ENCODE data around the gene MYO1D.

The MYO1D gene

GRCh38 chr17:32449963-32450362, 427.0 kb downstream of the MYO1D start:
- DNase-seq (ENCODE audit: low read depth in 2 of 2): no peak
- no peak overlapping the region for H3K4me3 ChIP-seq (replicated peaks in 1 of 2; ENCODE audit: low read depth in 2 of 2, low read length in 2 of 2)
- no peak for TF ChIP-seq CTCF (IDR thresholded peaks at IDR 0.05; ENCODE audit: low read depth, low read length)

GRCh38 chr17:32446949-32447348, 430.0 kb downstream of the MYO1D start:
- no peak for TF ChIP-seq CTCF (IDR thresholded peaks at IDR 0.05; ENCODE audit: low read depth, low read length)
- DNase-seq (ENCODE audit: low read depth in 2 of 2): no peak
- no peak overlapping the region for H3K4me3 ChIP-seq (replicated peaks in 1 of 2; ENCODE audit: low read depth in 2 of 2, low read length in 2 of 2)

GRCh38 chr17:32445971-32446370, 431.0 kb downstream of the MYO1D start:
- no peak for TF ChIP-seq CTCF (IDR thresholded peaks at IDR 0.05; ENCODE audit: low read depth, low read length)
- peak overlapping the region in 1 of 2 donors; percentile 91 for H3K4me3 ChIP-seq (replicated peaks in 1 of 2; ENCODE audit: low read depth in 2 of 2, low read length in 2 of 2)
- DNase-seq (ENCODE audit: low read depth in 2 of 2): peak; percentile 34 to 65

- peak overlapping the region; percentile 76 to 91 for H3K4me3 ChIP-seq (replicated peaks in 1 of 2; ENCODE audit: low read depth in 2 of 2, low read length in 2 of 2)
- DNase-seq (ENCODE audit: low read depth in 2 of 2): no peak
- no peak for TF ChIP-seq CTCF (IDR thresholded peaks at IDR 0.05; ENCODE audit: low read depth, low read length)
Measured at GRCh38 chr17:32445497-32445896, 431.4 kb downstream of the MYO1D start.

- H3K4me3 ChIP-seq (replicated peaks in 1 of 2; ENCODE audit: low read depth in 2 of 2, low read length in 2 of 2): peak overlapping the region; percentile 76 to 91
- TF ChIP-seq CTCF (IDR thresholded peaks at IDR 0.05; ENCODE audit: low read depth, low read length): no peak
- peak; percentile 63 to 75 for DNase-seq (ENCODE audit: low read depth in 2 of 2)
Measured at GRCh38 chr17:32445074-32445415, 431.9 kb downstream of the MYO1D start.

- TF ChIP-seq CTCF (IDR thresholded peaks at IDR 0.05; ENCODE audit: low read depth, low read length): peak; percentile 88
- peak; percentile 96 to 98 for DNase-seq (ENCODE audit: low read depth in 2 of 2)
- peak within 1 kb of the TSS; percentile 76 to 91 for H3K4me3 ChIP-seq (replicated peaks in 1 of 2; ENCODE audit: low read depth in 2 of 2, low read length in 2 of 2)
Measured at GRCh38 chr17:32444301-32445073, 432.4 kb downstream of the MYO1D start, which contains the start of gene PSMD11. Gene PSMD11 (plus strand): TSS chr17:32444510. CDS start chr17:32444524, 14 bp downstream.
